Neutrophil (primary cell): ENCODE measurements around the gene GSG1L.
"Not testable (repeated sequence)": the region's sequence is repeated elsewhere in the genome, so short reads cannot be mapped to it uniquely, and the experiment has no call there.

Source experiments
- H3K27ac ChIP-seq: fragments of 200-600 bp; sonication (generic); 2 replicates; pipeline ENCODE4 v1.5.1; 2016; ENCODE audit warnings: mild to moderate bottlenecking, moderate library complexity
- H3K27me3 ChIP-seq: fragments of 200-600 bp; sonication (generic); 2 replicates; pipeline ENCODE4 v1.6.0; 2016; ENCODE audit warnings: mild to moderate bottlenecking
- H3K36me3 ChIP-seq: fragments of 200-600 bp; sonication (generic); 2 replicates; pipeline ENCODE4 v1.5.1; 2017
- H3K4me1 ChIP-seq, 2 experiments: fragments of 200-600 bp in 1 of 2; sonication (generic) in 1 of 2; 1 replicate in 1 of 2; 2 replicates in 1 of 2; pipeline versions ENCODE4 v1.5.1 to v1.6.1; 2013 to 2016; ENCODE audit warnings: low read depth in 1 of 2, low read length in 1 of 2, mild to moderate bottlenecking in 1 of 2, moderate library complexity in 1 of 2; ENCODE audit not compliant: control insufficient read depth in 1 of 2, insufficient read depth in 1 of 2
- H3K4me3 ChIP-seq, 2 experiments: fragments of 200-600 bp in 1 of 2; sonication (generic) in 1 of 2; 1 replicate in 1 of 2; 2 replicates in 1 of 2; pipeline ENCODE4 v1.5.1; 2013 to 2016; ENCODE audit warnings: low read depth in 1 of 2, low read length in 1 of 2, mild to moderate bottlenecking in 1 of 2, moderate library complexity in 1 of 2
- H3K9me3 ChIP-seq: fragments of 200-600 bp; sonication (generic); 2 replicates; pipeline ENCODE4 v1.5.1; 2016
- CTCF ChIP-seq: fragments of 200-600 bp; sonication (generic); IDR thresholded peaks from 2 replicates; pipeline ENCODE4 v1.5.1; 2016; ENCODE audit warnings: antibody characterized with exemption

The GSG1L gene

DNA sequence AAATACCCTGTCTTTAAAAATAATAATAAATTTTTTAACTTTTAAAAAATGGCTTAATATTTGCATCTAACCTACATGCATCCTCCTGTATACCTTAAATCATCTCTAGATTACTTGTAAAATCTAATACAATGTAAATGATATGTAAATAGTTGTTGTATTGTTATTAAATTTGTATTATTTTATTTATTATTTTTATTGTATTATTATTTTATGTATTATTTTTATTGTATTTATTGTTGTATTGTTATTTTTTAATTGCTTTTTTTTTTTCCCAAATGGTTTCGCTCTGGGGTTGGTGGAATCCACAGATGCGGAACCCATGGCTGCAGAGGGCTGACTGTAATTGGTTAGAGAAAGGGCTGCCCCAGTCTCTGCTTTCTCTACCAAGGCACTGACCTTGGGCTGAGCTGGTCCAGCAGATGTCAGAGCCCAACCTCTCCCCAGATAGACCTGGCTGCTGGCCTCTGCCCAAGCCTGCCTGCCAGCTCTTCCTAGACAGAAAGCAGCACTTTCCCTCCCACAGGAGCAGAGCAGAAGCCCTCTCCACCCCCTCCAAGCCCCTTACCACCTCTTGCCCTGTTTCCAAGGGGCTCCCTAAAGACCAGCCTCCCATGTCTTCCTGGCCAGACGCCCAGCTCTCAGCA lies 183.8 kb downstream of the GSG1L start:
- H3K4me1 ChIP-seq = no peaks in the 10 kb centered on the region
- no peaks in the 10 kb centered on the region for H3K36me3 ChIP-seq
- peaks cover 6% of the 10 kb centered on the region for H3K27me3 ChIP-seq
- no peak overlapping the region for H3K4me3 ChIP-seq
- no peaks in the 10 kb centered on the region for H3K9me3 ChIP-seq
- no peak overlapping the region for H3K27ac ChIP-seq
- no peak for TF ChIP-seq CTCF

GRCh38 chr16:27872627-27873026 lies 190.9 kb downstream of the GSG1L start:
- not testable (repeated sequence) for H3K4me1 ChIP-seq, H3K9me3 ChIP-seq, H3K4me3 ChIP-seq, H3K27me3 ChIP-seq, H3K36me3 ChIP-seq, H3K27ac ChIP-seq

GRCh38 chr16:27870116-27870798 lies 193.3 kb downstream of the GSG1L start:
- TF ChIP-seq CTCF = no peak
- Histone ChIP-seq H3K27me3 (no peaks in the 10 kb centered on the region), H3K4me1 (peaks cover 0 to 5% of the 10 kb centered on the region in 2 experiments)

GRCh38 chr16:27869411-27869810 lies 194.1 kb downstream of the GSG1L start:
- Histone ChIP-seq H3K27ac (no peak overlapping the region), H3K4me1 (peaks cover 0 to 5% of the 10 kb centered on the region in 2 experiments), H3K27me3 (no peaks in the 10 kb centered on the region), H3K4me3 (no peak overlapping the region), H3K36me3 (no peaks in the 10 kb centered on the region), H3K9me3 (no peaks in the 10 kb centered on the region)
- no peak for TF ChIP-seq CTCF

More at GRCh38 chr16:27870116-27870798, 193.3 kb downstream of the GSG1L start:
- Histone ChIP-seq H3K9me3 (no peaks in the 10 kb centered on the region), H3K36me3 (no peaks in the 10 kb centered on the region), H3K27ac (no peak overlapping the region), H3K4me3 (no peak overlapping the region)

- Histone ChIP-seq H3K27ac (no peak overlapping the region), H3K4me1 (peaks cover 0 to 5% of the 10 kb centered on the region in 2 experiments), H3K27me3 (no peaks in the 10 kb centered on the region), H3K36me3 (no peaks in the 10 kb centered on the region), H3K4me3 (no peak overlapping the region), H3K9me3 (no peaks in the 10 kb centered on the region)
- no peak for TF ChIP-seq CTCF
Observed at GRCh38 chr16:27868180-27868579, 195.3 kb downstream of the GSG1L start.
